ENCODE results near the gene GLB1L. TPM values are rescaled to one million over a fixed set of nuclear protein-coding genes. Genes with fewer than 3 reads are reported as not detected.

GLB1L gene
- total RNA-seq, 1 donor from 2014 or later: 22.8 TPM

GRCh38 chr2:219271021-219271420 lies 25.8 kb upstream of the GLB1L start:
- no peaks in the 10 kb centered on the region for H3K4me1 ChIP-seq
- H3K27ac ChIP-seq: no peak overlapping the region
- no peaks in the 10 kb centered on the region for H3K27me3 ChIP-seq
- DNase-seq (ENCODE audit: extremely low spot score in 2 of 2): no peak
- H3K36me3 ChIP-seq: no peaks in the 10 kb centered on the region
- intact Hi-C loops (cut with DNase I): no loop called here
- H3K9me3 ChIP-seq: no peaks in the 10 kb centered on the region
- no peak overlapping the region for H3K4me3 ChIP-seq
- TF ChIP-seq POLR2A (IDR thresholded peaks at IDR 0.05) (no peak), POLR2AphosphoS5 (IDR thresholded peaks at IDR 0.05; ENCODE audit: insufficient read depth in 1 of 2, low read depth in 1 of 2) (no peak), CTCF (IDR thresholded peaks at IDR 0.05) (no peak)

- H3K4me3 ChIP-seq: no peak overlapping the region
- TF ChIP-seq POLR2AphosphoS5 (IDR thresholded peaks at IDR 0.05; ENCODE audit: insufficient read depth in 1 of 2, low read depth in 1 of 2) (no peak), CTCF (IDR thresholded peaks at IDR 0.05) (no peak), POLR2A (IDR thresholded peaks at IDR 0.05) (no peak)
- no peaks in the 10 kb centered on the region for H3K36me3 ChIP-seq
- no peak for DNase-seq (ENCODE audit: extremely low spot score in 2 of 2)
- intact Hi-C loops (cut with DNase I): no loop called here
- H3K9me3 ChIP-seq: no peaks in the 10 kb centered on the region
- H3K27ac ChIP-seq: no peak overlapping the region
- no peaks in the 10 kb centered on the region for H3K27me3 ChIP-seq
- no peaks in the 10 kb centered on the region for H3K4me1 ChIP-seq
Measured at GRCh38 chr2:219270055-219270372, 24.8 kb upstream of the GLB1L start.

GRCh38 chr2:219269362-219270054 lies 24.3 kb upstream of the GLB1L start:
- TF ChIP-seq POLR2A (IDR thresholded peaks at IDR 0.05) (no peak), POLR2AphosphoS5 (IDR thresholded peaks at IDR 0.05; ENCODE audit: insufficient read depth in 1 of 2, low read depth in 1 of 2) (no peak), CTCF (IDR thresholded peaks at IDR 0.05) (no peak)
- intact Hi-C loops (cut with DNase I): no loop called here
- Histone ChIP-seq H3K36me3 (no peaks in the 10 kb centered on the region), H3K9me3 (no peaks in the 10 kb centered on the region), H3K27me3 (no peaks in the 10 kb centered on the region), H3K27ac (no peak overlapping the region), H3K4me1 (no peaks in the 10 kb centered on the region), H3K4me3 (no peak overlapping the region)
- DNase-seq (ENCODE audit: extremely low spot score in 2 of 2): no peak

GRCh38 chr2:219268294-219268693 lies 23.1 kb upstream of the GLB1L start:
- no peaks in the 10 kb centered on the region for H3K9me3 ChIP-seq
- no peak overlapping the region for H3K27ac ChIP-seq
- TF ChIP-seq POLR2A (IDR thresholded peaks at IDR 0.05): no peak
- no peak for TF ChIP-seq POLR2AphosphoS5 (IDR thresholded peaks at IDR 0.05; ENCODE audit: insufficient read depth in 1 of 2, low read depth in 1 of 2)
- no peak for TF ChIP-seq CTCF (IDR thresholded peaks at IDR 0.05)
- no peak for DNase-seq (ENCODE audit: extremely low spot score in 2 of 2)
- H3K27me3 ChIP-seq: no peaks in the 10 kb centered on the region
- no peaks in the 10 kb centered on the region for H3K4me1 ChIP-seq
- intact Hi-C loops (cut with DNase I): no loop called here
- H3K36me3 ChIP-seq: no peaks in the 10 kb centered on the region
- no peak overlapping the region for H3K4me3 ChIP-seq

- TF ChIP-seq CTCF (IDR thresholded peaks at IDR 0.05) (no peak), POLR2A (IDR thresholded peaks at IDR 0.05) (no peak), POLR2AphosphoS5 (IDR thresholded peaks at IDR 0.05; ENCODE audit: insufficient read depth in 1 of 2, low read depth in 1 of 2) (no peak)
- intact Hi-C loops (cut with DNase I): no loop called here
- Histone ChIP-seq H3K36me3 (no peaks in the 10 kb centered on the region), H3K4me3 (no peak overlapping the region), H3K27me3 (no peaks in the 10 kb centered on the region), H3K27ac (no peak overlapping the region), H3K4me1 (no peaks in the 10 kb centered on the region), H3K9me3 (no peaks in the 10 kb centered on the region)
- no peak for DNase-seq (ENCODE audit: extremely low spot score in 2 of 2)
Measured at GRCh38 chr2:219266886-219267285, 21.6 kb upstream of the GLB1L start.

Measured in vagina (tissue), 2 donors.